Stimulated activated naive CD8-positive, alpha-beta T cell treated with anti-CD3 and anti-CD28 coated beads, Interleukin-15, amount 100 ng/mL, for 72 hours (primary cell): ENCODE measurements around the gene COBL.

ENCODE experiments used
- ATAC-seq: fragments of 150-1000 bp; cut with Tn5 transposase; 2 replicates; pipeline ENCODE4 v1.10.0; 2021; ENCODE audit warnings: mild to moderate bottlenecking, moderate library complexity
- DNase-seq, 2 donors: peaks; one replicate each; pipeline ENCODE4 v3.0.0; 2021 to 2022
- H3K27ac Mint-ChIP-seq, 2 donors: one replicate each; pipeline ENCODE4 v1.8.0; 2022; ENCODE audit warnings: mild to moderate bottlenecking in 2 of 2, mixed read lengths in 2 of 2, moderate library complexity in 2 of 2
- H3K27me3 Mint-ChIP-seq: one replicate; pipeline ENCODE4 v1.8.0; 2022; ENCODE audit warnings: mixed read lengths
- H3K4me1 Mint-ChIP-seq: one replicate; pipeline ENCODE4 v1.8.0; 2022; ENCODE audit warnings: mild to moderate bottlenecking, mixed read lengths
- H3K4me3 Mint-ChIP-seq, 2 donors: one replicate each; pipeline ENCODE4 v1.8.0; 2022; ENCODE audit warnings: mild to moderate bottlenecking in 2 of 2, mixed read lengths in 2 of 2, moderate library complexity in 1 of 2
- H3K9me3 Mint-ChIP-seq, 2 donors: one replicate each; pipeline ENCODE4 v1.8.0; 2022; ENCODE audit warnings: mixed read lengths in 2 of 2

Gene COBL

GRCh38 chr7:51300762-51301674, 15.6 kb downstream of the COBL start:
- H3K27ac Mint-ChIP-seq = no peak overlapping the region
- H3K4me3 Mint-ChIP-seq = no peak overlapping the region
- ATAC-seq = peak; percentile 51
- H3K27me3 Mint-ChIP-seq = peaks cover 10% of the 10 kb centered on the region
- no peaks in the 10 kb centered on the region for H3K9me3 Mint-ChIP-seq
- DNase-seq = no peak
- no peaks in the 10 kb centered on the region for H3K4me1 Mint-ChIP-seq

- Mint-ChIP-seq H3K4me1 (no peaks in the 10 kb centered on the region), H3K27ac (no peak overlapping the region), H3K4me3 (no peak overlapping the region), H3K27me3 (peaks cover 10% of the 10 kb centered on the region), H3K9me3 (no peaks in the 10 kb centered on the region)
- DNase-seq (no peak), ATAC-seq (peak; percentile 26)
Measured at GRCh38 chr7:51299391-51300133, 17.0 kb downstream of the COBL start.

DNA sequence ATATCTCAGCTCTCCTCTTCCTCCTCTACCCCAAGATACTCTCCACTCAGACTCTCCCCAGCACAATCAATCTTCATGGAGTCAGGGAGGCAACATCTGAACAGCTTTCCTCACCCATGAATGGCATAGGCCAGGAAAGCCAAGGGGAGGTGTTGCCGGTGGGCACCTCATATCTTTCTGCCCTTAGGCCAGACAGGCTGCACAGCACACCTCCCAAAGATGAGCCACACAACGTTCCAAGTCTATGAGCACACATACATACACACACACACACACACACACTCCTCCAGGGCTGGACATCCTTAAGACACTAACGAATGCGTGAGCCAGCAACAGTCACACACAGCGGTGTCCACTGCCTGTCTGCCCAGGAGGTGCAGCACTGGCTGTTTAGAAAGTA, 17.7 kb downstream of the COBL start:
- Mint-ChIP-seq H3K4me1 (no peaks in the 10 kb centered on the region), H3K27ac (no peak overlapping the region), H3K4me3 (no peak overlapping the region), H3K27me3 (peaks cover 10% of the 10 kb centered on the region), H3K9me3 (no peaks in the 10 kb centered on the region)
- ATAC-seq = no peak
- no peak for DNase-seq

- Mint-ChIP-seq H3K4me1 (no peaks in the 10 kb centered on the region), H3K9me3 (no peaks in the 10 kb centered on the region), H3K27me3 (peaks cover 10% of the 10 kb centered on the region), H3K4me3 (no peak overlapping the region), H3K27ac (no peak overlapping the region)
- ATAC-seq = no peak
- no peak for DNase-seq
Measured at GRCh38 chr7:51297986-51298385, 18.6 kb downstream of the COBL start.

DNA sequence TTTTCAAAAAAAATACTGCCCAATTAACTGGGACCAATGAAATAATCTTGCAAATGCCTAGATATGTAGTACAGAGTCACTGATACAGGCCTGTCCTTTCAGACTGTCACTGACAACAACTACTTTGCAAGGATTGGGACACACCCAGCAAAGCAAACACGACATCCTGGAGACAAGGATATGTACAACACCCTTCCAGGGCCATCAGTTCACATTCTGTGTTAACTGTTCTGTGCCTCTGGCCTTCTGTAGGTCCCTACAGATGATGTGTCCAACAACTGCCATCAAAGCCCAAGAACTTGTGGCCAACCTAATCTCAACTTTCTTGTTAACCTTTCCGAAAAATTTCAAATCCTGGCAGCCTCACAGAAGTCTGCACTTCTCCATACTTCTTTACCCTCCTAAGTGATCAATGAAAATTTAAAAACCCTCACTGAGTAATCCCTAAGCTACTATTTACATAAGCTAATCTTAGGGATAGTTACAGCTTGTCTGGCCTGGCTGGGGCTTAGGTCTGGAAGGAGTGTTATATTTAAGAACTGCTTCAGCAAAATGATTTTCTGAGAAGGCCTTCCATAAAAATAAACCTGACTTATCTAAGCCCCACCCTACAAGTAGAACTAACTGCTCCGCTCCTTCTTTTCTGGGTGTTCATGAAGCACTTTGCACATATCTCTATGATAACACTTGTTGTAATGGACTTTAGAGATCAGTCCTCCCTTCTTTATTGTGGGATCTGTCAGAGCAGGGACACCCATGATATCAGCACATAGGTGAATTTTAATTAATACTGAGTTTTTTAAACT, 21.0 kb downstream of the COBL start:
- DNase-seq (no peak), ATAC-seq (no peak)
- H3K4me1 Mint-ChIP-seq = no peaks in the 10 kb centered on the region

DNA sequence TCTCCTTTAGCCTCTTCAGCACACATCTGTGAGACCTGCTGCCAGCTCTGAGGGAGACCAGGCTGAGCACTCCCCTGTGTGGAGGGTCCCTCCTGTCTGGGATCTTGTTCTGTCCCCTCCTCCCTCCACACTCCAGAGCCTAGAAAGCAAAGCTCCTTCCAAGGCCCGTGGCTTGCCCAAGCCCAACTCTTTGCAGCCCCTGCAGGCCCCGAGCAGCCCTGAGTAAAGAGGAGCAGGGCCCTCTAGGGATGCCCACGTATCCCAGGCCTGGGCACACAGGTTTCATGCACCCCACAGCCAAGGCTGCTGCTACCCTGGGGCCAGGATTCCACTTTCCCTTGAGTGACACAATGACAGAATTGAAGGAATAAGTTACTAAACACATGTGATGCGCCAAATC, 24.0 kb downstream of the COBL start:
- ATAC-seq (no peak), DNase-seq (no peak)
- H3K4me1 Mint-ChIP-seq = no peaks in the 10 kb centered on the region
- peaks cover 8% of the 10 kb centered on the region for H3K27me3 Mint-ChIP-seq
- no peak overlapping the region for H3K27ac Mint-ChIP-seq
- H3K9me3 Mint-ChIP-seq = no peaks in the 10 kb centered on the region
- H3K4me3 Mint-ChIP-seq = no peak overlapping the region

More for the DNA sequence above, 21.0 kb downstream of the COBL start:
- H3K4me3 Mint-ChIP-seq = no peak overlapping the region
- H3K27ac Mint-ChIP-seq = no peak overlapping the region
- H3K27me3 Mint-ChIP-seq = peaks cover 3% of the 10 kb centered on the region
- no peaks in the 10 kb centered on the region for H3K9me3 Mint-ChIP-seq

DNA sequence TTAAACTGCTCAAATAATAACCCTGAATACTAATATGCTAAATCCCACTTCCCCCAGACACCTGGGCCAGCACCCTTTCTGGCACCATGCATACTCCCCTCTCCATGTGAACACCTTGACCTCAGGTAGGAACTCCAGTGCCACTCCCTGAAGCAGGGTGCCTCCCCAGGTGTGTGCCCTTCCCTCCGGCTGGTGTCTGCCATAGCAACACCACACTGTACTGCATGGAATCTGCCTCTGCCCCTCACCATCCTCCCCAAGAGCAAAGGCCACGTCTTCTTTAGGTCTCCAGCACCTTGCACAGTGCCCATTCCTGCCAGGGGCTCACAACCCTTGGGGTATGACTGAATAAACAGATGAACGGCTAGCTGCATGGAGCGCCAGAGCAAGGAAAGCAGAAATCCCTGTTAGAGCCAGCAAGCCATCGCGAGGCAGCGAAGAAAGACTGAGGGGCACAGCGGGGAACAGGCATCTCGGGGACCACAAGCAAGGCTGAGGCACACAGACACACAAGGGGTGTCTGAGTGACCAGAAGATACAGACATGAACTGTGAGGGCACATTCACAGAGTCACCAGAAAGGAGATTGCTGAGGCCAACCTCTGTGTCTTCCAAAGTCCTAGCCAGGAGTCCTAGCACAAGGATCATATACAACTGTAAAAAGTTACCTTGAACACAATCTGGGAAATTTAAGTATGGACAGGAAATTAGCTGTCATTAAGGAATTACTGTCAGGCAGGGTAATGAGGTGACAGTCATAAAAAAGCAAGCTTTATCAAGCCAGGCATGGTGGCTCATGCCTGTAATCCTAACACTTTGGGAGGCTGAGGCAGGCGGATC, 25.7 kb downstream of the COBL start:
- Mint-ChIP-seq H3K4me3 (no peak overlapping the region), H3K27ac (no peak overlapping the region), H3K9me3 (no peaks in the 10 kb centered on the region), H3K4me1 (no peaks in the 10 kb centered on the region), H3K27me3 (peaks cover 8% of the 10 kb centered on the region)
- no peak for DNase-seq
- no peak for ATAC-seq

DNA sequence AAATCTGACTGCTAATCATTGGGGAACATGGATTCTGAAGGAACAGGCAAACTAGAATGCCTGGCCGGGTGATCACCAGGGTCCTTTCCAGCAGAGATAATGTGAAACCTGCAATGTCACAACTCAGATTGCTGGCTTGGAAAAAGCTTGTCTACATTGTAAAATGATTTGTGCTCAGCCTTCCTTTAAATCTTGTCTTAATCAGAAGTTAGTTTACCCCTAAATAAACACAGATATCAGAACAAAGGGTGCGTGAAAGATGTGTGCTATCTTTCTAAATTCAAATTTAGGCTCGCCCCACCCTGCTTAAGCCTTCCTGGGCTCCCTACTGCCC, 26.3 kb downstream of the COBL start:
- Mint-ChIP-seq H3K27ac (no peak overlapping the region), H3K27me3 (peaks cover 8% of the 10 kb centered on the region), H3K4me1 (no peaks in the 10 kb centered on the region), H3K9me3 (no peaks in the 10 kb centered on the region), H3K4me3 (no peak overlapping the region)
- no peak for DNase-seq
- no peak for ATAC-seq

DNA sequence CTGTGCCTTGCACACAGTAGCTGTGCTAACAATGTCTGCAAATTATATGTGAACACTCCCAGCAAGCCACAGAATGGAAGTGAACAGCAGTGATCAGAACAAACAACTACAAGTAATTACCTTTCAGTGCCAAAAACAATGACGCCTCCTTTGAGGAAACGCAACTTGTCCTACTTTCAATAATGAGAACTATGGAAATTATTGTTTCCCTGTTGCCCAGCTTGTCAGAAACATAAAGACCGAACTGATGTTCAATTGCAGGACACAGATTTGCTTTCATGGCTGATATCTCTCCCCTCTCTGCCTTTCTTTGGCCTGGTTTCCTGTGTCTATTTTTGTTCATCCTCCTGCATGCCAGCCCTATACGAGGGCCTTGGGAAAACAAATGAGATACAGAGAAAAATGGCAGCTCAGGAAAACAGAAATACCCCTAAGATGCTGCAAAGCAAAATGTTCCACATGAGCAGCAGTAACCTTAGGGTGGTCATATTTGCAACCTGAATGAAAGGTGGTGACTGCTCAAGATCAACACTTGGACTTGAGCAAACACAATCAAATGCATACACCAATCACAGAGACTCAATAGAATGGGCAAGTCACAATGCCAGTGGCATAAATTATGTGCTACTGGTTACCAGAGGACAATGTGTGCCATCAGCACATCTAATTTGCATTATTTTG, 26.8 kb downstream of the COBL start:
- H3K4me1 Mint-ChIP-seq = no peaks in the 10 kb centered on the region
- no peaks in the 10 kb centered on the region for H3K9me3 Mint-ChIP-seq
- ATAC-seq (no peak), DNase-seq (no peak)
- H3K27me3 Mint-ChIP-seq = peaks cover 8% of the 10 kb centered on the region
- no peak overlapping the region for H3K4me3 Mint-ChIP-seq
- H3K27ac Mint-ChIP-seq = no peak overlapping the region

DNA sequence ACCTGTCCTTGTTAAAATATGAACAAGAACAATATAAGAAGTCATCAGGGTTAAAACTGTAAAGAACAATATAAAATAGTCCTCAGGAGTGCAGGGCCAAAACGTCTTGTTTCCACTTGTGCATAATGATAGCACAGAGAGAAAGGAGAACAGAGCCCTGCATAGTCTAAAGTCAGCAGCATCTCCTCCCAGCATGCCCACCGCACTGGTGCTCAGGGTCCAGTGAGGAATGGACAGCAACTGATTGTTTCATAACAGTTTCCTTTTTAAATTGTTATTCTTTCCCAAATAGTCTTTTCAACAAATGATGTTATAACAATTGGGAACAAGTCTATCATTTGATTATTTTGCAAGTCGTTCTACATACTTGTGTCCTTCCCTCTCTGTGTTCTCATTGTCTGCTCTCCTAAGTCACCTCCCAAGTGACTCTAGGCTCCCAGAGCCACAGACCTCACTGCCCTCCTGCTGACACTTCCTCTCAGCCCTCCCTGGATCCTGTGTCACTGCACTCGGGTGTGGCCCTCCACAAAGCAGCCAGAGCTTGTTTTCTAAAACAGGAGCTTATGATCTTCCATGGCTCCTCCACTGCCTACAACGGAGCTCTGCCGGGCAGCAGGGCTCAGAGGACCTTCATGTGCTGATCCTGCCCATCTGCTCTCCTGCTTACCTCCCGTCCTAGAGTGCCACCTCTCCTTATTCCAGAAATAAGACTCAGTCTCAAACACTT, 27.6 kb downstream of the COBL start:
- Mint-ChIP-seq H3K9me3 (no peaks in the 10 kb centered on the region), H3K4me3 (no peak overlapping the region), H3K4me1 (no peaks in the 10 kb centered on the region), H3K27me3 (peaks cover 8% of the 10 kb centered on the region), H3K27ac (peak overlapping the region; percentile 20 to 22)
- no peak for DNase-seq
- no peak for ATAC-seq

DNA sequence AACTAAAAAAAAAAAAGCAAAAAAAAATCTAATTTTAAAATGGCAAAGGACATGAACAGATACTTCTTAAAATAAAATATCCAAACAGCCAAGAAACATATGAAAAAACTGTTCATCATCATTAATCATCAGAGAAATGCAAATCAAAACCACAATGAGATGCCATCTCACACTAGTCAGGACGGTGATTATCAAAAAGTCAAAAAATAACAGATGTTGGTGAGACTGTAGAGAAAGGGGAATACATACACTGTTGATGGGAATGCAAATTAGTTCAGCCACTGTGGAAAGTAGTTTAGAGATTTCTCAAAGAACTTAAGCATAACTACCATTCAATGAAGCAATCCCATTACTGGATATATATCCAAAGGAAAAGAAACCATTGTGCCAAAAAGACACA, 30.2 kb downstream of the COBL start:
- Mint-ChIP-seq H3K4me3 (no peak overlapping the region), H3K4me1 (no peaks in the 10 kb centered on the region), H3K27me3 (peaks cover 14% of the 10 kb centered on the region), H3K9me3 (peaks cover 8 to 12% of the 10 kb centered on the region in 2 donors), H3K27ac (no peak overlapping the region)
- ATAC-seq (no peak), DNase-seq (no peak)

GRCh38 chr7:51280156-51280555, 36.5 kb downstream of the COBL start:
- DNase-seq (no peak), ATAC-seq (no peak)
- peaks cover 16% of the 10 kb centered on the region for H3K27me3 Mint-ChIP-seq
- peaks cover 8 to 12% of the 10 kb centered on the region in 2 donors for H3K9me3 Mint-ChIP-seq
- no peaks in the 10 kb centered on the region for H3K4me1 Mint-ChIP-seq
- no peak overlapping the region for H3K4me3 Mint-ChIP-seq
- no peak overlapping the region for H3K27ac Mint-ChIP-seq

DNA sequence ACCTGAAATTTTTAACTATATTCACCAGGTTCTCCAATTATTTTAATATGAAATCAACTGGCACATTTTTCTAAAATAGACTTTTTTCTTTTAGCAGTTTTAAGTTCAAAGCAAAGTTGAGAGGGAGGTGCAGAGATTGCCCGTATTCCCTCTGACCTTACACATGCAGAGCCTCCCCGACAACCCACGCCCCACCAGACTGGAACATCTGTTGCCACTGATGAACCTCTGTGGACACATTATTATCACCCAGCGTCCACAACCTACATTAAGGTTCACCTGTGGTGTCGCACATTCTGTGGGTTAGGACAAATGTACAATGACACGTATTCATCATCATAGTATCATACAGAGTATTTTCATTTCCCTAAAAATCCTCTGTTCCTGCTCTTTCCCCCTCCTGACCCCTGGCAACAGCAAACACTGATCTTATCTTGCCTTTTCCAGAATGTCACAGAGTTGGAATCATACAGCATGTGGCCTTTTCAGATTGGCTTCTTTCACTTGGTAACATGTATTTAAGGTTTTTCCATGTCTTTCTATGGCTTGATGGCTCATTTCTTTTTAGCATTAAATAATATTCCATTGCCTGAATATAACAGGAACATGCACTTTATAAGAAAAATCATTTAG, 37.1 kb downstream of the COBL start:
- Mint-ChIP-seq H3K27me3 (peaks cover 16% of the 10 kb centered on the region), H3K9me3 (peaks cover 8 to 12% of the 10 kb centered on the region in 2 donors), H3K27ac (peak overlapping the region in 1 of 2 donors; percentile 34), H3K4me1 (no peaks in the 10 kb centered on the region), H3K4me3 (no peak overlapping the region)
- no peak for DNase-seq
- no peak for ATAC-seq

- Mint-ChIP-seq H3K4me1 (no peaks in the 10 kb centered on the region), H3K27me3 (peaks cover 16% of the 10 kb centered on the region), H3K27ac (no peak overlapping the region), H3K4me3 (no peak overlapping the region), H3K9me3 (peaks cover 8 to 12% of the 10 kb centered on the region in 2 donors)
- ATAC-seq (no peak), DNase-seq (no peak)
Measured at GRCh38 chr7:51278797-51279196, 37.8 kb downstream of the COBL start.
